SU-DHL-6 (cell line): ENCODE data around the gene AFF3.

Experiments used
- CTCF ChIP-seq: fragments of 200-600 bp; sonication (generic); IDR thresholded peaks from one replicate; pipeline ENCODE4 v1.5.1; 2017; ENCODE audit warnings: antibody characterized with exemption, mild to moderate bottlenecking, low read length, moderate library complexity; ENCODE audit not compliant: insufficient read depth, poor library complexity, severe bottlenecking
- EZH2phosphoT487 ChIP-seq: fragments of 200-600 bp; sonication (generic), shearing (Covaris generic); conservative IDR thresholded peaks from 2 replicates; pipeline ENCODE4 v1.6.1; 2018; ENCODE audit warnings: mild to moderate bottlenecking, antibody characterized with exemption, low read length, moderate library complexity, mixed read lengths

GRCh38 chr2:99605036-99605435 lies 537.4 kb downstream of the AFF3 start:
- TF ChIP-seq CTCF (no peak), EZH2phosphoT487 (no peak)
